NCI-H1105 treated with DMSO at 0.1 percent for 48 hours (cell line): Measurements from ENCODE around the gene ZSWIM3.
"Not testable (repeated sequence)": the region's sequence is repeated elsewhere in the genome, so short reads cannot be mapped to it uniquely, and the experiment has no call there.

Source experiments
- DNase-seq: peaks from one replicate; lab custom pipeline; 2025; lab: John Stamatoyannopoulos, UW

Gene ZSWIM3

GRCh38 chr20:45890985-45891983 lies 33.9 kb downstream of the ZSWIM3 start, which contains the start of the genes CTSA and NEURL2:
Gene CTSA (plus strand): TSS chr20:45891335. CDS start chr20:45891569, 234 bp downstream.
Gene NEURL2 (minus strand): TSS chr20:45891208. CDS start chr20:45890991, 217 bp downstream.
- peak; percentile 71 for DNase-seq

GRCh38 chr20:45892049-45892825 lies 34.8 kb downstream of the ZSWIM3 start:
- DNase-seq: no peak

GRCh38 chr20:45892828-45893500 lies 35.5 kb downstream of the ZSWIM3 start:
- no peak for DNase-seq

- no peak for DNase-seq
Measured at GRCh38 chr20:45893831-45894230, 36.4 kb downstream of the ZSWIM3 start.

GRCh38 chr20:45894797-45895196 lies 37.4 kb downstream of the ZSWIM3 start:
- no peak for DNase-seq

GRCh38 chr20:45896641-45897161 lies 39.3 kb downstream of the ZSWIM3 start:
- DNase-seq: no peak

GRCh38 chr20:45897289-45897688 lies 39.9 kb downstream of the ZSWIM3 start:
- no peak for DNase-seq

GRCh38 chr20:45897692-45898091 lies 40.3 kb downstream of the ZSWIM3 start:
- DNase-seq: no peak

GRCh38 chr20:45898285-45898684 lies 40.9 kb downstream of the ZSWIM3 start:
- DNase-seq: no peak

- no peak for DNase-seq
Measured at GRCh38 chr20:45899046-45899835, 41.8 kb downstream of the ZSWIM3 start.

- DNase-seq: not testable (repeated sequence)
Measured at GRCh38 chr20:45901332-45901731, 43.9 kb downstream of the ZSWIM3 start.

- DNase-seq: peak; percentile 7
Measured at GRCh38 chr20:45902199-45902701, 44.8 kb downstream of the ZSWIM3 start.

GRCh38 chr20:45904583-45905504 lies 47.4 kb downstream of the ZSWIM3 start:
- DNase-seq: no peak

GRCh38 chr20:45905505-45906079 lies 48.2 kb downstream of the ZSWIM3 start:
- no peak for DNase-seq

GRCh38 chr20:45907219-45907948 lies 50.0 kb downstream of the ZSWIM3 start:
- no peak for DNase-seq

GRCh38 chr20:45908084-45908483 lies 50.7 kb downstream of the ZSWIM3 start:
- no peak for DNase-seq

- DNase-seq: no peak
Measured at GRCh38 chr20:45909336-45909808, 52.0 kb downstream of the ZSWIM3 start.
